ENCODE measurements around the gene STAT6. TPM values are rescaled to one million over a fixed set of nuclear protein-coding genes. Genes with fewer than 3 reads are reported as not detected.

The STAT6 gene
- total RNA-seq, 1 experiment from 2014 or later, result 44.4 TPM

DNA sequence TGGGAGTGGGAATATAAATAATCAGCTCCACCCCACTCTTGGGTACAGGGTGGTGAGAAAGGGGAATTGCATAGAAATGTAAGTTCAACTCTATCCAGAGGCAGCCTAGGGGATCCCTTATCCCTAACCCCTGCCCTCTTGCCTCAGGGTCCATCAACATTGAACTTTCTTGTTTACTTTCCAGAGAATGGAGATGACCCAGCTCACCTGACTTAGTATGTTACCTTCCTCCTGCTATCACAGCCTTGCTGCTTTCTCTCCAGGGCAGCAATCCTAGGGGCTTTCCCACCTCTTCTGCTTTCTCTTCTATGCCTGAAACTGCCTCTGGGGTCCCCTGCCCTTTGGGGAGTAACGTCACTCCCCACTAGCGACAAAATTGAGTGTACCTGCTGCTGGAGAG, 19.8 kb upstream of the STAT6 start:
- Mint-ChIP-seq H3K9me3 (no peaks in the 10 kb centered on the region), H3K27me3 (ENCODE audit: low read depth) (no peaks in the 10 kb centered on the region), H3K4me1 (peaks cover 73 to 74% of the 10 kb centered on the region in 2 experiments), H3K4me3 (peak overlapping the region; percentile 86 to 91; a peak in 4 of 5 replicates), H3K36me3 (ENCODE audit: insufficient read depth in 1 of 3, low read depth in 3 of 3) (peaks cover 0 to 8% (median 0%) of the 10 kb centered on the region in 3 experiments; a peak in 2 of 7 replicates), H3K27ac (0 out of 7 replicates have a peak overlapping the region, but pooled peaks of 1 of the 3 experiments have one; percentile 37)
- no peak for DNase-seq
- Histone ChIP-seq H3K23me2 (ENCODE audit: insufficient read length, low read depth, low read length, poor library complexity, severe bottlenecking) (peaks cover 7% of the 10 kb centered on the region), H3K14ac (ENCODE audit: insufficient read depth, low read length) (no peak overlapping the region), H3K9me3 (ENCODE audit: control insufficient read depth, low read depth, low read length) (no peaks in the 10 kb centered on the region), H2AFZ (ENCODE audit: low read length) (no peak overlapping the region), H2BK12ac (ENCODE audit: insufficient read length, low read depth, low read length) (no peak overlapping the region), H3K18ac (ENCODE audit: insufficient read length, low read depth, low read length) (no peak overlapping the region), H4K91ac (ENCODE audit: insufficient read length, low read depth, low read length) (no peak overlapping the region), H2AK5ac (ENCODE audit: insufficient read length, low read length) (no peak overlapping the region), H2BK5ac (ENCODE audit: insufficient read length, low read length) (no peak overlapping the region), H3K23ac (ENCODE audit: insufficient read length, low read depth, low read length) (no peak overlapping the region), H3K79me2 (ENCODE audit: insufficient read depth, low read length) (peaks cover 23% of the 10 kb centered on the region; the same call in 1 of the 2 replicates), H3K56ac (ENCODE audit: insufficient read length, low read depth, low read length) (no peak overlapping the region), H4K5ac (ENCODE audit: insufficient read length, low read depth, low read length) (no peak overlapping the region), H3T11ph (ENCODE audit: low read length) (no peak overlapping the region), H3K4me1 (ENCODE audit: insufficient read depth, low read length) (peaks cover 31% of the 10 kb centered on the region), H4K8ac (replicated peaks; ENCODE audit: insufficient read length, low read depth, low read length) (no peak overlapping the region), H3K9ac (ENCODE audit: extremely low read depth, insufficient read length, low read length) (no peak overlapping the region), H2BK120ac (ENCODE audit: low read depth, low read length, poor library complexity, severe bottlenecking) (no peak overlapping the region), H2BK20ac (ENCODE audit: low read depth, low read length, poor library complexity, severe bottlenecking) (no peak overlapping the region), H4K20me1 (ENCODE audit: control insufficient read depth, insufficient read depth, insufficient read length) (no peaks in the 10 kb centered on the region), H2BK15ac (ENCODE audit: low read depth, low read length) (no peak overlapping the region), H3K79me1 (ENCODE audit: insufficient read depth, low read depth, low read length, poor library complexity, severe bottlenecking) (peaks cover 11% of the 10 kb centered on the region), H3K4me2 (ENCODE audit: insufficient read depth, insufficient read length, low read length) (no peak overlapping the region), H3K27me3 (ENCODE audit: insufficient read depth, low read length) (no peaks in the 10 kb centered on the region), H3K27ac (ENCODE audit: insufficient read length, low read depth, low read length) (no peak overlapping the region), H3K4ac (ENCODE audit: low read depth, low read length) (no peak overlapping the region)
- TF ChIP-seq, protein P1, sequence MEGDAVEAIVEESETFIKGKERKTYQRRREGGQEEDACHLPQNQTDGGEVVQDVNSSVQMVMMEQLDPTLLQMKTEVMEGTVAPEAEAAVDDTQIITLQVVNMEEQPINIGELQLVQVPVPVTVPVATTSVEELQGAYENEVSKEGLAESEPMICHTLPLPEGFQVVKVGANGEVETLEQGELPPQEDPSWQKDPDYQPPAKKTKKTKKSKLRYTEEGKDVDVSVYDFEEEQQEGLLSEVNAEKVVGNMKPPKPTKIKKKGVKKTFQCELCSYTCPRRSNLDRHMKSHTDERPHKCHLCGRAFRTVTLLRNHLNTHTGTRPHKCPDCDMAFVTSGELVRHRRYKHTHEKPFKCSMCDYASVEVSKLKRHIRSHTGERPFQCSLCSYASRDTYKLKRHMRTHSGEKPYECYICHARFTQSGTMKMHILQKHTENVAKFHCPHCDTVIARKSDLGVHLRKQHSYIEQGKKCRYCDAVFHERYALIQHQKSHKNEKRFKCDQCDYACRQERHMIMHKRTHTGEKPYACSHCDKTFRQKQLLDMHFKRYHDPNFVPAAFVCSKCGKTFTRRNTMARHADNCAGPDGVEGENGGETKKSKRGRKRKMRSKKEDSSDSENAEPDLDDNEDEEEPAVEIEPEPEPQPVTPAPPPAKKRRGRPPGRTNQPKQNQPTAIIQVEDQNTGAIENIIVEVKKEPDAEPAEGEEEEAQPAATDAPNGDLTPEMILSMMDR (conservative IDR thresholded peaks at IDR 0.05), result no peak
- WGBS (ENCODE audit: extremely low coverage, insufficient read length, low lambda C conversion rate), result no CpG with 5 or more reads among the region's 2 CpGs
